Omental fat pad (tissue), 4 donors: Measurements from ENCODE around the gene MYH9. TPM values are rescaled to one million over a fixed set of nuclear protein-coding genes. Genes with fewer than 3 reads are reported as not detected.

ENCODE experiments used
- ATAC-seq: fragments of 150-250 bp; one replicate; pipeline ENCODE4 v1.9.1; 2016; ENCODE audit warnings: mild to moderate bottlenecking, moderate library complexity; ENCODE audit not compliant: low FRiP score
- DNase-seq: peaks from one replicate; pipeline ENCODE4 v3.0.0-alpha.2; 2019; ENCODE audit warnings: low spot score
- CTCF ChIP-seq, 3 donors: fragments of 450-650 bp; IDR thresholded peaks; one replicate each; pipeline ENCODE4 v1.5.1; 2016 to 2017; ENCODE audit warnings: antibody characterized with exemption in 3 of 3, mild to moderate bottlenecking in 3 of 3, moderate library complexity in 2 of 3
- total RNA-seq, 4 donors: library from RNA; depleted of rRNA; stranded (reverse); fragments of >200 nt; gene quantifications; one replicate each; pipeline ENCODE4 v1.1.0, GENCODE V29; 2016

The MYH9 gene
- total RNA-seq, 4 donors from 2014 or later = 225 to 463 (median 370) TPM

DNA sequence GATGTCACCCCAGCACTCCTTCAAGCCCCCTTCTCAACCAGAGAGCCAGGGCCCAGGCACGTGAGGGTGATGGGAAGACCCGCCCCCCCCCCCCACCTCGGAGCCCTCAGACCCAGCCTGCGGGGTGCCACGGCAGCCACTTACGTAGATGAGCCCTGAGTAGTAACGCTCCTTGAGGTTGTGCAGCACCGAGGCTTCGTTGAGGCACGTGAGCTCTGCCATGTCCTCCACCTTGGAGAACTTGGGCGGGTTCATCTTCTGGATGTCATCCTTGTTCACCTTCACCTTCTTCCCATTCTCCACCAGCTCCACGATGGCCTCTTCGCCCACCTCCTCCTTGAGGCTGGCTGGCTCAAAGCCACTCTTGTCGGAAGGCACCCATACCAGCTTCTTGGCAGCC is 39.0 kb downstream of the MYH9 start:
- no peak for TF ChIP-seq CTCF (IDR thresholded peaks at IDR 0.05)
- no peak for ATAC-seq
- no peak for DNase-seq

GRCh38 chr22:36347094-36347493 is 40.7 kb downstream of the MYH9 start:
- no peak for TF ChIP-seq CTCF (IDR thresholded peaks at IDR 0.05)
- DNase-seq (no peak), ATAC-seq (no peak)

DNA sequence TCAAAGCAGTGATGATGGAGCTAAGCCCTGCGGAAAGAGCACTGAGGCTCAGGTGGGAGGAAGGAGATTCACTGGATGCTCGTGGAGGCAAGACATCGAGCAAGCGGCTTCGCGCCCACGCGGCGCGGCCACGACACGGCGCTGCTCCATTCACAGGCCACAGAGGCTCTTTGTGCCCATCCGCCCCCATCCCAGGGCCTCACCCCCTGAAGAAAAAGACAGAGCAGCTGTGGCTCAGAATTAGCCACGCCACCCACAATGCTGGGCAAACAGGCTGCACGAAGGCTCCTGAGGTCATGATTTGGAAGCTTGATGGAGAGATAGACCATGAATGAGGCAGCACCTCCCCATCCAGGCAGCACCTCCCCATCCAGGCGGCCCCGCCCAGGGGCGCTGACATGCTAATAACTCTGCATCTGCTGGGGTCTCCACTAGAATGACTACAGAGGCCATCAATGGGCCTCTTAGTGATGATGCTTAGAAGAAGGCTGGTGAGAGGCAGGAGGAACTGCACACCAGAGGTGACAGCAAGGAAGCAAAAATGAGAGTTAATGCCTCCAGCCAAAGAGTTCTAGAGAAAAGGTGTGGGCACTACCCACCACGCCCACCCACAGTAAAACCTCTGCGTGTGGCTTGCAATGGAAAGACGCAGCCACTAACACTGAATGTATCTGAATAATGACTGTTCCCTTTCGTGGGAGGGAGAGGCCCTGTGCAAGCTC is 43.5 kb downstream of the MYH9 start:
- DNase-seq (no peak), ATAC-seq (no peak)
- TF ChIP-seq CTCF (IDR thresholded peaks at IDR 0.05) = no peak

GRCh38 chr22:36343720-36344105 is 44.1 kb downstream of the MYH9 start:
- no peak for TF ChIP-seq CTCF (IDR thresholded peaks at IDR 0.05)
- no peak for ATAC-seq
- DNase-seq = no peak

- ATAC-seq = no peak
- no peak for TF ChIP-seq CTCF (IDR thresholded peaks at IDR 0.05)
- no peak for DNase-seq
Observed at GRCh38 chr22:36343070-36343719, 44.6 kb downstream of the MYH9 start.

GRCh38 chr22:36341640-36342041 is 46.1 kb downstream of the MYH9 start:
- no peak for DNase-seq
- ATAC-seq = no peak
- no peak for TF ChIP-seq CTCF (IDR thresholded peaks at IDR 0.05)

DNA sequence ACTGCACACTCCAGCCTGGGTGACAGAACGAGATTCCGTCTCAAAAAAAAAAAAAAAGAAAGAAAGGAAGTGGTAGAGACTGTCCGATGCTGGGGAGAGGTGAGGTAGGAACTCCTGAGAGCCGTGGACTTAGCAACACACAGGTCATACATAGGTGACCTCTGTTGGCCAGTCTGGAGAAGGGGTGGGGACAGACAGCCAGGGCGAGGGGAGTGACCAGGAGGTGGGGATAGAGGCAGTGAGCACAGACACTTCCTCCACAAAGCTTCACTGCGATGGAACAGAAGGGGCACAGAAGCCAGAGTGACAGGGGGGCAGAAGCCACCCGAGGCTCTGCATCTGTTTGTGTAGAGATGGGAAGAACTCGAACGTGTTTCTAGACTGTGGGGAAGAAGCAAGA is 47.1 kb downstream of the MYH9 start:
- ATAC-seq = no peak
- no peak for DNase-seq
- no peak for TF ChIP-seq CTCF (IDR thresholded peaks at IDR 0.05)
